Activated CD4-positive, CD25-positive, alpha-beta regulatory T cell treated with anti-CD3 and anti-CD28 coated beads, Interleukin-2, amount 50 U/mL, for 72 hours (primary cell): Measurements from ENCODE around the gene EXTL2.
"Not testable (repeated sequence)": the region's sequence is repeated elsewhere in the genome, so short reads cannot be mapped to it uniquely, and the experiment has no call there.

Experiments
- DNase-seq: peaks from one replicate; pipeline ENCODE4 v3.0.0; 2021

Gene EXTL2

GRCh38 chr1:100896481-100896982 lies 1.9 kb upstream of the EXTL2 start:
- peak; percentile 41 for DNase-seq

GRCh38 chr1:100895540-100896480 lies 1.2 kb upstream of the EXTL2 start, which contains the start of gene SLC30A7:
Gene SLC30A7 (plus strand): TSS chr1:100896090. CDS start chr1:100896263, 173 bp downstream.
- peak; percentile 97 for DNase-seq

- DNase-seq: no peak
Observed at GRCh38 chr1:100893718-100894117, 924 bp downstream of the EXTL2 start.

- no peak for DNase-seq
Observed at GRCh38 chr1:100892554-100892953, 2.1 kb downstream of the EXTL2 start.

GRCh38 chr1:100891380-100891779 lies 3.3 kb downstream of the EXTL2 start:
- no peak for DNase-seq

- not testable (repeated sequence) for DNase-seq
Observed at GRCh38 chr1:100889869-100890482, 4.7 kb downstream of the EXTL2 start.

- DNase-seq: not testable (repeated sequence)
Observed at GRCh38 chr1:100889007-100889406, 5.6 kb downstream of the EXTL2 start.

- no peak for DNase-seq
Observed at GRCh38 chr1:100883963-100884362, 10.7 kb downstream of the EXTL2 start.

GRCh38 chr1:100882698-100883097 lies 11.9 kb downstream of the EXTL2 start:
- no peak for DNase-seq

GRCh38 chr1:100881687-100882086 lies 13.0 kb downstream of the EXTL2 start:
- no peak for DNase-seq

GRCh38 chr1:100879422-100879821 lies 15.2 kb downstream of the EXTL2 start:
- DNase-seq: no peak

GRCh38 chr1:100876291-100876690 lies 18.4 kb downstream of the EXTL2 start:
- no peak for DNase-seq

- no peak for DNase-seq
Observed at GRCh38 chr1:100875228-100875627, 19.4 kb downstream of the EXTL2 start.

GRCh38 chr1:100874433-100874832 lies 20.2 kb downstream of the EXTL2 start:
- DNase-seq: no peak

GRCh38 chr1:100869996-100870395 lies 24.6 kb downstream of the EXTL2 start:
- no peak for DNase-seq

GRCh38 chr1:100868364-100868995 lies 26.2 kb downstream of the EXTL2 start:
- no peak for DNase-seq

GRCh38 chr1:100866901-100867206 lies 27.8 kb downstream of the EXTL2 start:
- no peak for DNase-seq

GRCh38 chr1:100866041-100866900 lies 28.4 kb downstream of the EXTL2 start:
- DNase-seq: no peak

- no peak for DNase-seq
Observed at GRCh38 chr1:100862591-100862990, 32.1 kb downstream of the EXTL2 start.

- DNase-seq: no peak
Observed at GRCh38 chr1:100861379-100861778, 33.3 kb downstream of the EXTL2 start.

- no peak for DNase-seq
Observed at GRCh38 chr1:100860397-100860991, 34.1 kb downstream of the EXTL2 start.

GRCh38 chr1:100855116-100855515 lies 39.5 kb downstream of the EXTL2 start:
- DNase-seq: not testable (repeated sequence)
